ENCODE results near the gene NOS1. TPM values are rescaled to one million over a fixed set of nuclear protein-coding genes. Genes with fewer than 3 reads are reported as not detected.

Gene NOS1
- total RNA-seq, 1 experiment from 2014 or later: 0.35 TPM

GRCh38 chr12:117162167-117162539 is 199.3 kb downstream of the NOS1 start:
- Histone ChIP-seq H3K27me3 (ENCODE audit: control insufficient read depth, insufficient read depth, low read length) (no peaks in the 10 kb centered on the region), H3K4me3 (ENCODE audit: insufficient read depth, low read depth, low read length) (no peak overlapping the region), H3K36me3 (replicated peaks; ENCODE audit: control insufficient read depth, insufficient read depth, low read length) (peaks cover 55% of the 10 kb centered on the region)
- no peak for DNase-seq

- H3K27me3 ChIP-seq (ENCODE audit: control insufficient read depth, insufficient read depth, low read length): no peaks in the 10 kb centered on the region
- no peak for DNase-seq
- no peak overlapping the region for H3K4me3 ChIP-seq (ENCODE audit: insufficient read depth, low read depth, low read length)
- H3K36me3 ChIP-seq (replicated peaks; ENCODE audit: control insufficient read depth, insufficient read depth, low read length): peaks cover 52% of the 10 kb centered on the region
Observed at GRCh38 chr12:117161460-117162166, 199.8 kb downstream of the NOS1 start.

- peaks cover 40% of the 10 kb centered on the region for H3K36me3 ChIP-seq (replicated peaks; ENCODE audit: control insufficient read depth, insufficient read depth, low read length)
- H3K4me3 ChIP-seq (ENCODE audit: insufficient read depth, low read depth, low read length): no peak overlapping the region
- no peak for DNase-seq
- H3K27me3 ChIP-seq (ENCODE audit: control insufficient read depth, insufficient read depth, low read length): no peaks in the 10 kb centered on the region
Observed at GRCh38 chr12:117159674-117160073, 201.8 kb downstream of the NOS1 start.

GRCh38 chr12:117158911-117159553 is 202.4 kb downstream of the NOS1 start:
- H3K4me3 ChIP-seq (ENCODE audit: insufficient read depth, low read depth, low read length): no peak overlapping the region
- no peak for DNase-seq
- H3K27me3 ChIP-seq (ENCODE audit: control insufficient read depth, insufficient read depth, low read length): no peaks in the 10 kb centered on the region
- H3K36me3 ChIP-seq (replicated peaks; ENCODE audit: control insufficient read depth, insufficient read depth, low read length): peaks cover 43% of the 10 kb centered on the region

Other genes starting within 250 kb of the NOS1 start
- 44.1 and 84.2 TPM in 2 replicates for gene FBXO21, start 171.2 kb downstream of the NOS1 start, total RNA-seq (2014; rRNA removed; shearing (Covaris generic))